Measurements from ENCODE around the gene KDM6B.

DNA sequence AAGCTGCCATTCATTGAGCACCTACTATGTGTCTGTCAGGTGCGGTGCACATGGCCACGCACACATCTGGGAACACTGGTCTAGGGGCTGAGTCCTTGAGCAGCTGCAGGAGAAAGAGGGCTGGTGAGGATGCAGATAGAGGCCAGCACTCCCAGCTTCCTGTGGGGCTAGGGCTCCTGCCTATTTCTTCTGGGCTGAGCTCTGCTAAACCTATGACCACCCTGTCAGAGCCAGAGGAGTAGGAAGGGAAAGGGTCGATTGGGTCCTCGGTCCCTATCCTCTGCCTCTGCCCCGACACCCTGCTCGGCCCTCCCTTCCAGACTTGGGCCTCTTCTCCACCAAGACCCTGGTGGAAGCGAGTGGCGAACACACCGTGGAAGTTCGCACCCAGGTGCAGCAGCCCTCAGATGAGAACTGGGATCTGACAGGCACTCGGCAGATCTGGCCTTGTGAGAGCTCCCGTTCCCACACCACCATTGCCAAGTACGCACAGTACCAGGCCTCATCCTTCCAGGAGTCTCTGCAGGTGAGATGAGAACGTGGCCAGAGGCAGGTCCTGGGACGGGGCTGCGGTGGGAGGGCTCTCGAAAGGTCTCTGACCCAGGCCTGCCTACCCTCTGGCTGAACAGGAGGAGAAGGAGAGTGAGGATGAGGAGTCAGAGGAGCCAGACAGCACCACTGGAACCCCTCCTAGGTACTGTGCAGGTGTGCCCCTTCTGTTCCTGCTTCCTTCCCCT lies 16.9 kb downstream of the KDM6B start:
- TF ChIP-seq, protein P1, sequence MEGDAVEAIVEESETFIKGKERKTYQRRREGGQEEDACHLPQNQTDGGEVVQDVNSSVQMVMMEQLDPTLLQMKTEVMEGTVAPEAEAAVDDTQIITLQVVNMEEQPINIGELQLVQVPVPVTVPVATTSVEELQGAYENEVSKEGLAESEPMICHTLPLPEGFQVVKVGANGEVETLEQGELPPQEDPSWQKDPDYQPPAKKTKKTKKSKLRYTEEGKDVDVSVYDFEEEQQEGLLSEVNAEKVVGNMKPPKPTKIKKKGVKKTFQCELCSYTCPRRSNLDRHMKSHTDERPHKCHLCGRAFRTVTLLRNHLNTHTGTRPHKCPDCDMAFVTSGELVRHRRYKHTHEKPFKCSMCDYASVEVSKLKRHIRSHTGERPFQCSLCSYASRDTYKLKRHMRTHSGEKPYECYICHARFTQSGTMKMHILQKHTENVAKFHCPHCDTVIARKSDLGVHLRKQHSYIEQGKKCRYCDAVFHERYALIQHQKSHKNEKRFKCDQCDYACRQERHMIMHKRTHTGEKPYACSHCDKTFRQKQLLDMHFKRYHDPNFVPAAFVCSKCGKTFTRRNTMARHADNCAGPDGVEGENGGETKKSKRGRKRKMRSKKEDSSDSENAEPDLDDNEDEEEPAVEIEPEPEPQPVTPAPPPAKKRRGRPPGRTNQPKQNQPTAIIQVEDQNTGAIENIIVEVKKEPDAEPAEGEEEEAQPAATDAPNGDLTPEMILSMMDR (IDR thresholded peaks at IDR 0.05; ENCODE audit: low read depth, low read length) = no peak
- no peak for TF ChIP-seq EZH2phosphoT487 (IDR thresholded peaks at IDR 0.05; ENCODE audit: low read depth)
